Measurements from ENCODE around the gene MMP3. TPM values are rescaled to one million over a fixed set of nuclear protein-coding genes. Genes with fewer than 3 reads are reported as not detected.

The MMP3 gene
- total and polyA plus RNA-seq, 2 donors (not counting 3 experiments of a cell fraction or from before 2014, with no cell fraction given): not detected

DNA sequence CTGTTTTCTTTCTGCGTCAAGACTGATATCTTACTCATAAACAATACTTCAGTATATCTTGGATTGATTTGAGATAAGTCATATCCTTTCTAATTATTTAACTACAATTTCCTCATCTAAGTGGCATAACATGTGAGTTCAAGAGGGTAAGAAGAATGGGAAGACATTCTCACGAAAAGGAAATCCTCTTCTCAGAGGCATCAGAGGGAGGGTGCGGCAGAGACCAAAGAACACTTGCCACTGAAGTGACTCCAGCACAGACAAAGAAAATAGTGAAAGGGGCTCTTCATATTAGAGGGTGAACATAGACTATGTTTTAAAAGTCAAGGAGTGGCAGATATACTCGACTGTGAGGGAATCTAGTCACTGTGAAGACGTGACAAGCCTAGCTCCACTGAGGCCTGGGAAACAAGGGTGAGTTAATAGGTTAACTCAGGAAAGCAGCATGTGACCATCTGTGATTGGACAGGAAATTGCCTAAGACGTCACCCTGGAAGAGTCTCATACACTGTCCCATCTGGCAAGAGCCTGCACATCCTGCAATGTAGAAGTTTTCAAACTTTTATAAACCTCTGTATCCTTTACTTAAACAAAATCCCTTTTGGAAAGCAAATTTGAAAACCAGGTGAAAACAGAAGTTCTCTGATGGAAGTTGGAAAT, 43.6 kb downstream of the MMP3 start:
- peak; percentile 55 for DNase-seq (ENCODE audit: low read depth, low spot score)

DNA sequence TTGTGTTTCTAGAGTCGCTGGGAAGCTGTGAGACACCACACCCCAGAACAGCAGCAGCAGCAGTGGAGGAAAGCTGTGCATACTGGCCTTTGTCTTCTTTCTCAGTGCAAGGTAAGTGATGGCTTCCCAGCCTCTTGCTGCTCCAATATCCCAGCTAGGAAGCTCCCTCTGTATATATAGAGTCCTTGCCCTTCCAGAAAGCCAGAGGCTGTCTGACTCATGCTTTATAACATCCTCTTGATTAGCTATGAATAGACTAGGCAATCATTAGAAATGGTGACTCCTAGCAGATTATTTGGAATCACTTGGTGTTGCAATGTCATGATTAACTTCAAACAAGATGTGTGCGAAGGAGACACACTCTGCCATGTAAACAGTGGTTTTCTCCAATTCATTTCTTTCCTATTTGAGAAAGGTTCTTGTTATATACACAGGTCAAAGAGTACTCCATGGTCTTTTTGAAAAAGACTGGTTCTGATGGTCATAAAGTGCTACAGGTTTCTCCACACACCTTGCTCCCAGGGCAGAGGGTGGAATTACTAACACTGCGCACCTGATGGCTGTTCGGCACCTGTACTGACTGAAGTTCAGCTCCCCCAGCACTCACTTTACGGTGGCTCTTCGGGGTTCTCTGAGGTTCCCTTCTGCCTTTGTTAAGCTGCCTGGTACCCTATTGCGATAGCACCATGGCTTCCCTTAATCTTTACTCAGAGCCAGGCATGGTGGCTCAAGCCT, 45.2 kb downstream of the MMP3 start, which contains the start of gene MMP1:
Gene MMP1, minus strand, starts transcription at position 149 of the 735 bp plus-strand sequence. Its CDS starts 68 bp downstream, at position 81.
- H3K36me3 ChIP-seq (ENCODE audit: control insufficient read depth in 2 of 2, extremely low read depth in 1 of 2, insufficient read depth in 2 of 2, low read length in 2 of 2): no peaks in the 10 kb centered on the region
- no peaks in the 10 kb centered on the region for H3K9me3 ChIP-seq (replicated peaks; ENCODE audit: control insufficient read depth, insufficient read depth, low read length)
- H3K9me1 ChIP-seq (replicated peaks; ENCODE audit: control insufficient read depth, extremely low read depth, insufficient read depth, low read length): no peaks in the 10 kb centered on the region
- H3K4me1 ChIP-seq (ENCODE audit: control insufficient read depth, extremely low read depth, insufficient read depth, low read length): peaks cover 29% of the 10 kb centered on the region
- no peaks in the 10 kb centered on the region for H3K27me3 ChIP-seq (ENCODE audit: control insufficient read depth in 2 of 2, insufficient read depth in 2 of 2, low read length in 2 of 2)
- FAIRE-seq (peak; percentile 84), DNase-seq (ENCODE audit: low read depth, low spot score) (peak; percentile 47)
- peaks cover 12% of the 10 kb centered on the region for H3K79me2 ChIP-seq (ENCODE audit: control insufficient read depth, insufficient read depth, low read length)
- intact Hi-C loops (cut with micrococcal nuclease): loop anchor here (1.0 to 10.0 kb wide), 5 partner anchors 33 to 827 kb away; partner anchors contain the start of genes BIRC2 and YAP1
- H3K27ac ChIP-seq (ENCODE audit: insufficient read depth, low read depth, low read length): peak within 1 kb of the TSS; percentile 87
- no peak for TF ChIP-seq MYC (IDR thresholded peaks at IDR 0.05; ENCODE audit: low read depth, low read length)
- peak; percentile 29 for TF ChIP-seq JUN (IDR thresholded peaks at IDR 0.05; ENCODE audit: borderline replicate concordance, insufficient read depth, insufficient read length, low read depth)
- TF ChIP-seq, protein P1, sequence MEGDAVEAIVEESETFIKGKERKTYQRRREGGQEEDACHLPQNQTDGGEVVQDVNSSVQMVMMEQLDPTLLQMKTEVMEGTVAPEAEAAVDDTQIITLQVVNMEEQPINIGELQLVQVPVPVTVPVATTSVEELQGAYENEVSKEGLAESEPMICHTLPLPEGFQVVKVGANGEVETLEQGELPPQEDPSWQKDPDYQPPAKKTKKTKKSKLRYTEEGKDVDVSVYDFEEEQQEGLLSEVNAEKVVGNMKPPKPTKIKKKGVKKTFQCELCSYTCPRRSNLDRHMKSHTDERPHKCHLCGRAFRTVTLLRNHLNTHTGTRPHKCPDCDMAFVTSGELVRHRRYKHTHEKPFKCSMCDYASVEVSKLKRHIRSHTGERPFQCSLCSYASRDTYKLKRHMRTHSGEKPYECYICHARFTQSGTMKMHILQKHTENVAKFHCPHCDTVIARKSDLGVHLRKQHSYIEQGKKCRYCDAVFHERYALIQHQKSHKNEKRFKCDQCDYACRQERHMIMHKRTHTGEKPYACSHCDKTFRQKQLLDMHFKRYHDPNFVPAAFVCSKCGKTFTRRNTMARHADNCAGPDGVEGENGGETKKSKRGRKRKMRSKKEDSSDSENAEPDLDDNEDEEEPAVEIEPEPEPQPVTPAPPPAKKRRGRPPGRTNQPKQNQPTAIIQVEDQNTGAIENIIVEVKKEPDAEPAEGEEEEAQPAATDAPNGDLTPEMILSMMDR (IDR thresholded peaks at IDR 0.05; ENCODE audit: extremely low read depth in 1 of 2, insufficient read depth in 1 of 2, low read depth in 1 of 2, low read length in 2 of 2): no peak
- TF ChIP-seq, protein P2, sequence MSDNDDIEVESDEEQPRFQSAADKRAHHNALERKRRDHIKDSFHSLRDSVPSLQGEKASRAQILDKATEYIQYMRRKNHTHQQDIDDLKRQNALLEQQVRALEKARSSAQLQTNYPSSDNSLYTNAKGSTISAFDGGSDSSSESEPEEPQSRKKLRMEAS (IDR thresholded peaks at IDR 0.05; ENCODE audit: insufficient read depth, insufficient read length): no peak
- peak; percentile 94 for TF ChIP-seq FOS (IDR thresholded peaks at IDR 0.05; ENCODE audit: borderline replicate concordance, insufficient read depth, low read length)
- TF ChIP-seq EZH2 (IDR thresholded peaks at IDR 0.05; ENCODE audit: borderline replicate concordance, low read depth, low read length, severe bottlenecking): no peak
- peak; percentile 85 for TF ChIP-seq POLR2AphosphoS5 (IDR thresholded peaks at IDR 0.05; ENCODE audit: insufficient read depth, low read depth, low read length)
- peak; percentile 80 for TF ChIP-seq POLR2A (IDR thresholded peaks at IDR 0.05; ENCODE audit: low read depth, low read length)
- peak; percentile 71 for TF ChIP-seq GATA2 (IDR thresholded peaks at IDR 0.05; ENCODE audit: insufficient read depth, insufficient read length, low read depth, low read length)
- ChIA-PET POLR2A (interaction anchor here (0.7 kb wide), 1 partner anchor 40 kb away, joined by 3 read pairs; no protein-coding TSS in a partner anchor), CTCF (interaction anchor here (0.7 to 1.0 kb wide), 6 partner anchors 17 to 143 kb away, joined by 3 to 7 read pairs (median 3); partner anchors contain the start of gene MMP10)
- peak within 1 kb of the TSS in 2 of 3 experiments; percentile 19 to 36 for H3K4me3 ChIP-seq (replicated peaks in 1 of 3; ENCODE audit: insufficient read depth in 1 of 3, low read depth in 1 of 3, low read length in 3 of 3)
- H3K9ac ChIP-seq (replicated peaks; ENCODE audit: extremely low read depth, insufficient read depth, low read length): no peak within 1 kb of the TSS
- no peaks in the 10 kb centered on the region for H4K20me1 ChIP-seq (replicated peaks; ENCODE audit: control insufficient read depth, extremely low read depth, insufficient read depth, low read length)
- dilution Hi-C loops (cut with MboI; ENCODE audit: extremely low pct_ligation_motif_present, low sequenced_read_pairs): no loop called here
- peak within 1 kb of the TSS; percentile 28 for H3K4me2 ChIP-seq (ENCODE audit: insufficient read depth, low read length)
- no peak within 1 kb of the TSS for H2AFZ ChIP-seq (ENCODE audit: low read depth, low read length)
- TSS peak; percentile 23 for BruUV-seq (replicated peaks)

More for the DNA sequence above, 43.6 kb downstream of the MMP3 start:
- dilution Hi-C loops (cut with MboI; ENCODE audit: extremely low pct_ligation_motif_present, low sequenced_read_pairs) (no loop called here), intact Hi-C loops (cut with micrococcal nuclease) (loop anchor here (1.0 to 10.0 kb wide), 11 partner anchors 20 to 807 kb away; partner anchors contain the start of genes BIRC2, MMP10 and YAP1)
- Histone ChIP-seq H2AFZ (ENCODE audit: low read depth, low read length) (no peak overlapping the region), H3K79me2 (ENCODE audit: control insufficient read depth, insufficient read depth, low read length) (peaks cover 12% of the 10 kb centered on the region), H3K4me3 (replicated peaks in 1 of 3; ENCODE audit: insufficient read depth in 1 of 3, low read depth in 1 of 3, low read length in 3 of 3) (no peak overlapping the region), H3K4me2 (ENCODE audit: insufficient read depth, low read length) (peak overlapping the region; percentile 48), H3K36me3 (ENCODE audit: control insufficient read depth in 2 of 2, extremely low read depth in 1 of 2, insufficient read depth in 2 of 2, low read length in 2 of 2) (no peaks in the 10 kb centered on the region), H3K4me1 (ENCODE audit: control insufficient read depth, extremely low read depth, insufficient read depth, low read length) (peaks cover 29% of the 10 kb centered on the region), H3K9me1 (replicated peaks; ENCODE audit: control insufficient read depth, extremely low read depth, insufficient read depth, low read length) (no peaks in the 10 kb centered on the region), H3K9ac (replicated peaks; ENCODE audit: extremely low read depth, insufficient read depth, low read length) (peak overlapping the region; percentile 41), H3K9me3 (replicated peaks; ENCODE audit: control insufficient read depth, insufficient read depth, low read length) (no peaks in the 10 kb centered on the region), H4K20me1 (replicated peaks; ENCODE audit: control insufficient read depth, extremely low read depth, insufficient read depth, low read length) (no peaks in the 10 kb centered on the region), H3K27ac (ENCODE audit: insufficient read depth, low read depth, low read length) (peak overlapping the region; percentile 87), H3K27me3 (ENCODE audit: control insufficient read depth in 2 of 2, insufficient read depth in 2 of 2, low read length in 2 of 2) (peaks cover 0 to 7% of the 10 kb centered on the region in 2 experiments)
- ChIA-PET POLR2A (no interaction called here), CTCF (interaction anchor here (0.9 to 1.4 kb wide), 3 partner anchors 10 to 37 kb away, joined by 3 to 5 read pairs (median 3); partner anchors contain the start of gene MMP10)
- no TSS peak for BruUV-seq (replicated peaks)
- TF ChIP-seq MYC (IDR thresholded peaks at IDR 0.05; ENCODE audit: low read depth, low read length) (no peak), FOS (IDR thresholded peaks at IDR 0.05; ENCODE audit: borderline replicate concordance, insufficient read depth, low read length) (peak; percentile 71), GATA2 (IDR thresholded peaks at IDR 0.05; ENCODE audit: insufficient read depth, insufficient read length, low read depth, low read length) (peak; percentile 94)
- FAIRE-seq: peak; percentile 67
